ENCODE measurements around the gene CDH11. TPM values are rescaled to one million over a fixed set of nuclear protein-coding genes. Genes with fewer than 3 reads are reported as not detected.

The CDH11 gene
- total RNA-seq, 2 donors from 2014 or later = 51.6 to 59.1 TPM

GRCh38 chr16:65004570-65004969, 117.3 kb downstream of the CDH11 start:
- Histone ChIP-seq H3K27me3 (no peaks in the 10 kb centered on the region), H3K27ac (no peak overlapping the region), H3K4me1 (no peaks in the 10 kb centered on the region), H3K9me3 (no peaks in the 10 kb centered on the region), H3K36me3 (peaks cover 8% of the 10 kb centered on the region), H3K4me3 (no peak overlapping the region)
- no peak for DNase-seq (ENCODE audit: low spot score)
- no peak for TF ChIP-seq CTCF (IDR thresholded peaks at IDR 0.05)

- no peak for TF ChIP-seq CTCF (IDR thresholded peaks at IDR 0.05)
- H3K4me3 ChIP-seq = no peak overlapping the region
- no peaks in the 10 kb centered on the region for H3K27me3 ChIP-seq
- no peaks in the 10 kb centered on the region for H3K4me1 ChIP-seq
- H3K36me3 ChIP-seq = peaks cover 8% of the 10 kb centered on the region
- no peak for DNase-seq (ENCODE audit: low spot score)
- no peaks in the 10 kb centered on the region for H3K9me3 ChIP-seq
- no peak overlapping the region for H3K27ac ChIP-seq
These were observed 118.2 kb downstream of the CDH11 start for GRCh38 chr16:65003621-65004020.

- DNase-seq (ENCODE audit: low spot score) = no peak
- H3K27me3 ChIP-seq = no peaks in the 10 kb centered on the region
- TF ChIP-seq CTCF (IDR thresholded peaks at IDR 0.05) = no peak
- H3K4me3 ChIP-seq = no peak overlapping the region
- H3K4me1 ChIP-seq = no peaks in the 10 kb centered on the region
- H3K27ac ChIP-seq = no peak overlapping the region
- peaks cover 8% of the 10 kb centered on the region for H3K36me3 ChIP-seq
- no peaks in the 10 kb centered on the region for H3K9me3 ChIP-seq
These were observed 119.6 kb downstream of the CDH11 start for GRCh38 chr16:65002265-65002664.

GRCh38 chr16:65000654-65001053, 121.2 kb downstream of the CDH11 start:
- no peak for TF ChIP-seq CTCF (IDR thresholded peaks at IDR 0.05)
- Histone ChIP-seq H3K36me3 (peaks cover 8% of the 10 kb centered on the region), H3K4me3 (no peak overlapping the region), H3K4me1 (no peaks in the 10 kb centered on the region), H3K27ac (no peak overlapping the region), H3K27me3 (no peaks in the 10 kb centered on the region), H3K9me3 (no peaks in the 10 kb centered on the region)
- DNase-seq (ENCODE audit: low spot score) = no peak

- H3K27ac ChIP-seq = no peak overlapping the region
- H3K4me3 ChIP-seq = no peak overlapping the region
- H3K9me3 ChIP-seq = no peaks in the 10 kb centered on the region
- no peaks in the 10 kb centered on the region for H3K27me3 ChIP-seq
- H3K4me1 ChIP-seq = no peaks in the 10 kb centered on the region
- TF ChIP-seq CTCF (IDR thresholded peaks at IDR 0.05) = no peak
- no peak for DNase-seq (ENCODE audit: low spot score)
- H3K36me3 ChIP-seq = peaks cover 1% of the 10 kb centered on the region
These were observed 124.1 kb downstream of the CDH11 start for GRCh38 chr16:64997751-64998150.

GRCh38 chr16:64997121-64997520, 124.7 kb downstream of the CDH11 start:
- H3K27me3 ChIP-seq = no peaks in the 10 kb centered on the region
- no peak for TF ChIP-seq CTCF (IDR thresholded peaks at IDR 0.05)
- H3K27ac ChIP-seq = no peak overlapping the region
- H3K9me3 ChIP-seq = no peaks in the 10 kb centered on the region
- peaks cover 8% of the 10 kb centered on the region for H3K36me3 ChIP-seq
- H3K4me3 ChIP-seq = no peak overlapping the region
- DNase-seq (ENCODE audit: low spot score) = no peak
- H3K4me1 ChIP-seq = no peaks in the 10 kb centered on the region
